Measurements from ENCODE around the gene DCUN1D3.
"Not testable (repeated sequence)": the region's sequence is repeated elsewhere in the genome, so short reads cannot be mapped to it uniquely, and the experiment has no call there.

GRCh38 chr16:20945575-20945875 lies 45.4 kb upstream of the DCUN1D3 start:
- TF ChIP-seq CTCF (optimal IDR thresholded peaks at IDR 0.05 in 1 of 3, IDR thresholded peaks at IDR 0.05 in 1 of 3, conservative IDR thresholded peaks at IDR 0.05 in 1 of 3; ENCODE audit: extremely low read depth in 1 of 3, insufficient read depth in 2 of 3, low read length in 3 of 3); EZH2 (IDR thresholded peaks at IDR 0.05; ENCODE audit: low read length): not testable (repeated sequence)

Data from keratinocyte (primary cell).